Uterus (tissue), 4 donors: ENCODE measurements around the gene BRICD5. TPM values are rescaled to one million over a fixed set of nuclear protein-coding genes. Genes with fewer than 3 reads are reported as not detected.

Experiments
- DNase-seq, 2 donors: peaks; one replicate each; pipeline ENCODE4 v3.0.0-alpha.2; 2019 to 2020
- H3K27ac ChIP-seq, 2 donors: fragments of 200-600 bp; sonication (generic); 1 replicate in 1 of 2; 2 replicates in 1 of 2; pipeline ENCODE4 v1.5.1; 2016 to 2018
- H3K27me3 ChIP-seq, 2 donors: fragments of 200-600 bp; sonication (generic); one replicate each; pipeline ENCODE4 v1.5.1; 2018 to 2019; ENCODE audit warnings: control low read depth in 1 of 2
- H3K36me3 ChIP-seq, 2 donors: fragments of 200-600 bp; sonication (generic); one replicate each; pipeline ENCODE4 v1.5.1; 2019; ENCODE audit warnings: control low read depth in 1 of 2
- H3K4me1 ChIP-seq, 2 donors: fragments of 200-600 bp; sonication (generic); one replicate each; pipeline ENCODE4 v1.5.1; 2018 to 2019; ENCODE audit warnings: control low read depth in 1 of 2
- H3K4me3 ChIP-seq, 2 donors: fragments of 200-600 bp; sonication (generic); 1 replicate in 1 of 2; 2 replicates in 1 of 2; pipeline ENCODE4 v1.5.1; 2018 to 2019; ENCODE audit warnings: mild to moderate bottlenecking in 1 of 2
- H3K9me3 ChIP-seq, 2 donors: fragments of 200-600 bp; sonication (generic); one replicate each; pipeline ENCODE4 v1.5.1; 2019; ENCODE audit warnings: control low read depth in 1 of 2
- CTCF ChIP-seq, 4 experiments: fragments of 200-600 bp in 2 of 4; fragments of 450-650 bp in 2 of 4; sonication (generic) in 2 of 4; IDR thresholded peaks; one replicate each; pipeline ENCODE4 v1.5.1; 2016 to 2019; ENCODE audit warnings: antibody characterized with exemption in 4 of 4, mild to moderate bottlenecking in 2 of 4, moderate library complexity in 1 of 4
- POLR2A ChIP-seq, 2 donors: fragments of 450-650 bp; IDR thresholded peaks; one replicate each; pipeline ENCODE4 v1.6.1; 2016; ENCODE audit warnings: antibody characterized with exemption in 2 of 2, mild to moderate bottlenecking in 1 of 2, moderate library complexity in 1 of 2
- intact Hi-C: fragments of 100-400 bp; cut with DNase I; formaldehyde crosslinking; loops from one replicate; pipeline ENCODE4 v1.15.1; 2023; ENCODE audit warnings: low total_unique reads
- total RNA-seq, 4 donors: library from RNA; depleted of rRNA in 3 of 4; stranded (reverse); fragments of >200 nt in 3 of 4; gene quantifications; one replicate each; pipeline versions ENCODE4 v1.1.0 to v1.2.4, GENCODE V29; 2014 to 2023
- donor health status: DM: yes; HTN: yes; CAD: no.

BRICD5 gene
- total RNA-seq, 4 donors from 2014 or later = 1.2 to 16.9 (median 1.7) TPM

GRCh38 chr16:2175454-2175853 lies 35.2 kb downstream of the BRICD5 start:
- Histone ChIP-seq H3K4me1 (no peaks in the 10 kb centered on the region), H3K27ac (no peak overlapping the region), H3K27me3 (no peaks in the 10 kb centered on the region), H3K36me3 (no peaks in the 10 kb centered on the region), H3K9me3 (no peaks in the 10 kb centered on the region), H3K4me3 (no peak overlapping the region)
- no peak for TF ChIP-seq CTCF (IDR thresholded peaks at IDR 0.05)
- intact Hi-C loops = no loop called here
- DNase-seq = no peak

- Histone ChIP-seq H3K27ac (no peak overlapping the region), H3K4me1 (no peaks in the 10 kb centered on the region), H3K9me3 (no peaks in the 10 kb centered on the region), H3K36me3 (no peaks in the 10 kb centered on the region), H3K27me3 (no peaks in the 10 kb centered on the region), H3K4me3 (no peak overlapping the region)
- TF ChIP-seq CTCF (IDR thresholded peaks at IDR 0.05) (no peak), POLR2A (IDR thresholded peaks at IDR 0.05) (no peak)
- DNase-seq = no peak
- intact Hi-C loops = no loop called here
Observed at GRCh38 chr16:2174396-2175131, 36.1 kb downstream of the BRICD5 start.

- Histone ChIP-seq H3K9me3 (no peaks in the 10 kb centered on the region), H3K27ac (no peak overlapping the region)
- no peak for TF ChIP-seq POLR2A (IDR thresholded peaks at IDR 0.05)
- TF ChIP-seq CTCF (IDR thresholded peaks at IDR 0.05) = no peak
Observed at GRCh38 chr16:2173916-2174315, 36.7 kb downstream of the BRICD5 start.

GRCh38 chr16:2173366-2173765 lies 37.3 kb downstream of the BRICD5 start:
- H3K36me3 ChIP-seq = no peaks in the 10 kb centered on the region
- intact Hi-C loops = no loop called here

More at GRCh38 chr16:2173916-2174315, 36.7 kb downstream of the BRICD5 start:
- intact Hi-C loops = no loop called here
- H3K27me3 ChIP-seq = no peaks in the 10 kb centered on the region
- no peaks in the 10 kb centered on the region for H3K4me1 ChIP-seq
- no peak overlapping the region for H3K4me3 ChIP-seq
- no peaks in the 10 kb centered on the region for H3K36me3 ChIP-seq
- DNase-seq = no peak

More at GRCh38 chr16:2173366-2173765, 37.3 kb downstream of the BRICD5 start:
- no peak for DNase-seq
- Histone ChIP-seq H3K4me3 (no peak overlapping the region), H3K4me1 (no peaks in the 10 kb centered on the region), H3K27me3 (no peaks in the 10 kb centered on the region), H3K27ac (no peak overlapping the region), H3K9me3 (no peaks in the 10 kb centered on the region)
- TF ChIP-seq CTCF (IDR thresholded peaks at IDR 0.05) = no peak
- no peak for TF ChIP-seq POLR2A (IDR thresholded peaks at IDR 0.05)
